Stimulated activated CD4-positive, alpha-beta T cell treated with anti-CD3 and anti-CD28 coated beads, Interleukin-4, amount 100 ng/mL, for 24 hours (primary cell): Measurements from ENCODE around the gene CDKN2D.
"Not testable (repeated sequence)": the region's sequence is repeated elsewhere in the genome, so short reads cannot be mapped to it uniquely, and the experiment has no call there.

Source experiments
- DNase-seq: peaks from one replicate; pipeline ENCODE4 v3.0.0-alpha.2; 2020

CDKN2D gene

DNA sequence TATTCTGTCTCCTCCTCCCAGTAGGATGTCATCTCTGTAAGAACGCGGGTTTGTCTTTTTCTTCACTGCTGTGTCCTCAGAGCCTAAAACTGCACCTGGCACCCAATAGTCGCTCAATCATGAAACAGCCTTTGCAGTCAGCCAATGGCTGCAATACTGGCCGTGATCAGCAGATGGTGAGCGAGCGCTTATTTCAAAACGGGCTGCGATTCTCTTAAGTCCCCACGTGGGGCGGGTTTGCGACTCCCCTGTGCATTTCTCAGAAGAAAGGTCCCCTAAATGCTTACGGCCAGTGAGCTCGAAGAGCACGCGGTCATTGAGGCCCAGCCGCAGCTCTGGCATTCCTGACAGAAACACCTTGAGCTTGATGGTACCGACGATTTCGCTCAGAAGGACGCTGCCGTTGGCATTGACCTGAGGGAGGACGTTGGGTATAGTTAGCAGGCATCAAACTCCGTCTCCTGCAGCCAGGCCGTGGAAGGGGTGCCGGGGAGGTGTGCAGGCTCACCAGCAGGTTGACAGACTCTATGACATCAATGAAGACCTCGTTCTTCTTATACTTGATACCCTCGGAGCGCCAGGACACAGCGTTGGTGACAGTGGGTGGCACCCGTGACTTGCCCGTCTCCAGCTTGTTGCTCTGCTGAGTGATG lies 12.3 kb upstream of the CDKN2D start:
- peak; percentile 92 for DNase-seq

DNA sequence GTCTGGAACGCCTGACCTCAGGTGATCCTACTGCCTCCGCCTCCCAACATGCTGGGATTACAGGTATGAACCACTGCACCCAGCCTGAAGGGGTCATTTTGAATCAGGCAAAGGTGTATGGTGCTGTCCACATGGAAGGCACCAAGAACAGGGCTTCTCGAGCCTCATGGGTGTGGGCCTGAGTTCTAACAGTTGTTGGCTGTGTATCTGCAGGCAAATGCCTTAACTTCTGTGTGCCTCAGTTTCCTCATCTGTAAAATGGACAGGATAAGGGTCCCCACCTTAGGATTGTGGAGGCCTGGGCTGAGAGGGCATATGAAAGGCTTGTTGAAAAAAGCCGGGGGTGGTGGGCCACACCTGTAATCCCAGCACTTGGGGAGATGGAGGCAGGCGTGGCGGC lies 9.2 kb upstream of the CDKN2D start:
- no peak for DNase-seq

DNA sequence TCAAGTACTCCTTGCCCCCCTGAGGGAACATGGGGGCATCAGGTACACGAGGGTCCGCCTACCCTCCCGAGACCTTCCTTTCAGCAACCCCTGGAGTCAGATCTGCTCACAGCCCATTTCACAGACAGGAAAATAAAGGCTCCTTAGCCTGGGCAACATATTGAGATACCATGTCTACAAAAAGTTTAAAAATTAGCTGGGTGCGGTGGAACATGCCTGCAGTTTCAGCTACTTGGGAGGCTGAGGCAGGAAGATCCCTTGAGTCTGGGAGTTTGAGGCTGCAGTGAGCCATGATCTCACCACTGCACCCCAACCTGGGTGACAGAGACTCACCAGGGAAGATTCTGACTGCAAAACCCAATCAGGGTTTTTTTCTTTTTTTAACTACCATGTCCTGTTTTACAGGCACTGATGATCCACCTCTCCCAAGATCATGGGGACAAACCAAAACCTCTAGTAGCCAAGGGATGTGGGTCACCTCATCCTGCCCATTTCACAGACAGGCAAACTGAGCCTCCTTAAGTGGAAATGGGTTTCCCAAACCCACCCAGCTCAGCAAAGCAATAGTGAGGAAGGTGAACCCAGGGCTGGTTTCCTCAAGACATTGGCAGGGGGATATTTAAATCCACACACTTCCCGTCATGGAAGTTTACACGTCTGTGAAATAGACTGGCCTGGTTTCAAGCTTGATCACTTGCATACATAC lies 6.4 kb upstream of the CDKN2D start:
- no peak for DNase-seq

DNA sequence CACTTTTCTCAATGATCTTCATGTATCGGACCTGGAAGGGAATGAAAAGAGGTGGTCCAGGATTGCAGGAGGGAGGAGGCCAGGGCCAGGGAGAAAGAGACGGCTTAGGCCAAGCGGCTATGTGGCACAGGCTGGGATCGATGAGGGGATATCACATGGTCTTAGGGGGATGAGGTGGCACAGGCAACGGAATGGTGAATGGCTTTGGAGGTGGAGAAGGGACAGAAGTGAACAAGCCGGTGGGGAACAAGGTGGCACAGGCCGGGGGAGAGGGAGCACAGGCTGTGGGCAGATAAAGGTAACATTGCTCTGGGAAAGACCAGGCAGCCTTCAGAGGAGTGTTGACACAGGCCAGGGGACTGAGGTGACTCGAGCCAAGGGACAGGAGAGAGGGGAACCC lies 5.7 kb upstream of the CDKN2D start:
- DNase-seq: no peak

DNA sequence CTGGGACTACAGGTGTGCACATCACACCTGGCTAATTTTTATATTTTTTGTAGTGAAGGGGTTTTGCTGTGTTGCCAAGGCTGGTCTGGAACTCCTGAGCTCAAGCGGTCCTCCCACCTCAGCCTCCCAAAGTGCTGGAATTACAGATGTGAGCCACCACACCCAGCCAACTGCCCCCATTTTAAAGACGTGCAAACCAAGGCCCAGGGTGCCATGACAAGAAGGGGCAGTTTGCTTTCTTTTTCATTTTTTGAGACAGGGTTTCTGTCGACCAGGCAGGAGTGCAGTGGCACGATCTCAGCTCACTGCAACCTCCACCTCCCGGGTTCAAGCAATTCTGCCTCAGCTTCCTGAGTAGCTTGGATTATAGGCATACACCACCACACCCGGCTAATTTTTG lies 5.0 kb upstream of the CDKN2D start:
- not testable (repeated sequence) for DNase-seq

DNA sequence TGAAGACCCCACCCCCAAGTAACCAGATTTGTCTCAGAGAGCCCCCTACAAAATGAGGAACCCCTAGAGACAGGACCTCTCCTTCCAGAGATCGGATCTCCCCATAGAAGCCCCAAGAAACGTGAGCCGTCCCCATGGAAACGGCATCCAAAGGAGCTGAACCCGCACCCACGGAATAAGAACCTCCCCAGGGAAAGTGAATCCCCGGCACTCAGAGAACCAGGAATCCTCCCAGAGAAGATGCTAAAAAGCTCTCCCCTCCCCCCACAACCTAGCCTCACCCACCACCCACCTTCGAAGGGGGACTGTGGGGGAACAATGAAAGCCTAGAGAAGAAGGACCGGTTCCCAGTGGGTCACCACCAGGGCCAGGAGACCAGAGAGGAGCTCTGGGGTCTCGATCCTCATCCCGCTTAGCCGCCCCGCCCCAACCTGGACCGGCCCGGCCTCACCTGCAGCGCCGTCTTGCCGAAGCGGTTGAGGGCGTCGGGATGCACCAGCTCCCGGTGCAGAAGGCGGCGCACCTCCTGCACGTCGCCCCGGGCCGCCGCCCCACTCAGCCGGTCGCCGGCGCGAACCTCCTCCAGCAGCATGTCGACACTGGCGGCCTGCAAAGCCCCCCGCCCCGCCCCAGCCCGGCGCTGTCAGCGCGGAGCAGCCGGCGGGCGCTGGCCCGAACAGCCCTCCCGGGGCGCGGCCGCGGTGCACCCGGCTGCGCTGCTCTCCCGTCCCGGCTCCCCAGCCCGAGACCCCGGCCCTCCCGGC lies 535 bp downstream of the CDKN2D start:
- DNase-seq: peak; percentile 45

DNA sequence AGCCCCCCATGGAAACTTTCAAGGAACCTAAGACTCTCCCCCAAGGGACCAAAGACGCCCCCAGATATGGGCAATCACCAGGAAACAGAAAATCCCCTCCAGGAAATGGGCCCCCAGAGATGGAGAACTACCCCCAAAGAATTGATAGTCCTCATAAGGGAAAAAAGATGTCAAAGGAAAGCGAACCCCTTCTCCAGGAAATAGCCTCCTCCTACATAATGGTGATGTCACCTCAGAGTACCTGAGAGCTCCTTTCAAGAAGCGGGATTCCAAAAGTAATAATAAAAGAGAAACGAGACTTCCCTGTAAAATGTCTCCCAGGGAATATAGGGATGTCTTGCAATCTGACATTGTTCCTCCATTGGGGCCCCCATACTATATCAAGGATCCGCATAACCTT lies 1.1 kb downstream of the CDKN2D start:
- DNase-seq: no peak

DNA sequence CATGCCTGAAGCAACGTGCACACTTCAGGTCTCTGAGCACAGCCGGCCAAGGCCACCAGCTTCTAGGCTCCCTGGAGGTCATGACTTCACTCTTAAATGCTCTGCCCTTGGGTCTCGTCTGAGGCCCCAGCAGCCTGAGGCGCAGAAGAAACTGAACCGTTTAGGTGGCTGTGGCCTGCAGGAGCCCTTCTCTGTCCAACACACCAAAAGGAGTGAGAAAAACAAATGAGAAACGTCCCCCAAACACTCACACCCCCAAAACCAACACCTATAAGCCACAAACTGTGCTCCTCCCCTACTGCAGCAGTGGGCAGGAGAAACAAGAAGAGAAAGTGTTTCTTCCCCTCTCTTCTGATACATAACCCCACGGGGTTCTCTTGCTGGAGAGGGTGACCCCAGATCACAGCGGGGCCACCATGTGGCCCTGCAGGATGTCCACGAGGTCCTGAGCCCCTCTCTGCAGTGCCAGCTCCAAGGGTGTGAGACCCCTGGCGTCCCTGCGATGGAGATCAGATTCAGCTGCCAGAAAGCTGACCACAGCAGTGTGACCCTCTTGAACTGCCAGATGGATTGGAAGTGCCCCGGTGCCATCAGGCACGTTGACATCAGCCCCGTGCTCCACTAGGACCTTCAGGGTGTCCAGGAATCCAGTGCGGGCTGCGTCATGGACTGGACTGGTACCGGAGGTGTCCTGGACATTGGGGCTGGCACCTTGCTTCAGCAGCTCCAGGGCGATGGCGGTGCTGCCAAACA lies 1.9 kb downstream of the CDKN2D start:
- DNase-seq: peak; percentile 50

DNA sequence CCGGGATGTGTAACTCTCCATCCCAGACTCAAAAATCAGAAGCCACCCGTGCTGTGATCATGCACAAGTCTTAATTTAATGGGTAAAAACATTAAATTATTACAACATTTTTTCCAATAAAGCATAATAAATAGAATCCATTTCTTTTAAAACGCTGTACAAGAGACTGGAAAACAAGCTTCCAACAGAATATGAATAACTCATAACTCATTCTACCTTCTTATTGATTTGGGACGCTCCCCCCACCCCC lies 2.4 kb downstream of the CDKN2D start:
- DNase-seq: no peak

DNA sequence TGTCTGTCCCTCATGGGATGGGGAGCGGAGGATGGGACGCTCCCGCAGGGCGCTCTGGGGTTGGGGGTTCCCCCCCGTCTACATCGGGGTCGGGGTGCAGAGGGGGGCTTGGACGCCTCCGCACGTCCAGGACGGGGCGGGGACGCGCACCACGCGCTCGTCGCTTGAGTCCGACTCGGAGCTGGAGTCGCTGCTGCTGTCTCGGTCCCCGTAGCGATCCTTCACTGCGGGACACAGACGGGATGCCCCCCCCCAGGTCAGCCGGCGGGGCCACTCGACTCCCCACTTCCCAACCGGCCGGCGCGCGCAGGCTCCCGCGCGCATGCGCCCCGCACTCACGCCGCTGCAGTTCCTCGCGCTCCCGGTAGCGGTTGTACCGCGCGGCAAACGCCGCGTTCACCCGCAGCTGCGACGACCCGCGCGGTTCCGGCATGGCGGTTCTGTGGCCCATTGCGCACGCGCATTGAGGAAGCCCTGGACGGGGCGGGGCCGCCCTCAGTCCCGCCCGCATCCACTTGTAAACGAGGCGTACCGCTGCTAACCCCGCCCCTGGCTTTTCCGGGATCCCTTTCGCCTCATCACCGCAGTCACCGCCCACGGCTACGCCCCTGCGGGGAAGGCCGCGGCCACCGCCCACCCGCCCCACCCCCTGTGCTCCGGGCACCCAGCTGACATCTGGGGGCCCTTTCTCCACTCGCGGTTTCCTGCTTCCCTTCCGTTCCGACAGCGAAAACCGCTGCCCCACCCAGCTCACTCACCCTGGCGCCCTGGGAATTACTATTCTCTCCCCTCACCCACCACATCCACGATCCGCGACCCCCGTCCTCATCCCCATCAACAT lies 3.0 kb downstream of the CDKN2D start, which contains the start of gene KRI1:
KRI1 (minus strand) TSS at position 444 of the 841 bp plus-strand sequence; CDS start at position 433, 11 bp downstream.
- DNase-seq: peak; percentile 97

DNA sequence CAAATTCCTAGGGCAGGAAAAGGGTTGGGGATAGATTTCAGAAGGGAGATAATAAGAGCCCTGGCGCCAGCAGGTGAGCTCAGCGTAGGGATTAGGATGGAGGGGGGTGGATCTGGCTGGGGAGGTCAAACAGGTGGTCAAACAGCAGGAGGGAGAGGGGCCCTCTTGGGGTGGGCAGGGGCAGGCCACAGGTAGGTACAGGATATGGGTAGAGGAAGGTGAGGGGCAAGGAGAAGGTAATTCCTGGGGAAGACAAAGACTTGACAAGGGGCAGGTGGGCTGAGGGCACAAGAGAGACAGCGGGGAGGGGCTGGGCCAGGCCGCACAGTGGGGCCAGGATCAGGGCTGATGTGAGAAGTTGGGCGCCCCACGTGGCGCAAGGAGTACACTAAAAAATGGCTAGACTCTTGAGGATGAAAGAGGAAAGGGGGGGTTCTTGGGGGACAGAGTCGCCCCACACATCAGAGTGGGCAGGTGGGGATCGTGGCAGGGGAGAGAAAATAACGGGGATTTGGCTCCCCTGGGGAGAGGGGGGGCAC lies 3.7 kb downstream of the CDKN2D start:
- DNase-seq: peak; percentile 63

DNA sequence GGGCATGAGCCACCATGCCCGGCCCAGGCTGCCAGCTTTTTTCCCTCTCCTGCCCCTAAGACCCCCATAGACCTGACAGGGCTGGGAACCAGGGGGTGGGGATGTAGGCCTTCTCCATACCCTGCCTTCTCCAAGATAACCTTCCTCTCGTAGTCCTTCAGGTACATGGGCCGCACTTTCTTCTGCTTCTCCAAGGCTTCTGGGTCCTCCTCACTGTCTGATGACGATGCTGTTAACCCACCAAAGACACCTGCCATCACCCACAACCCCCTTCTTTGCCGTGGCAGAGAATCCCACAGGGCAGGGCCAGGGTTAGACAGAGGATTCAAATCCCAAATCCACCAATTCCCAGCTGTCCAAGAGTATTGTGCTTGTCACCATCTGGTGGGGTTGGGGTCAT lies 6.2 kb downstream of the CDKN2D start:
- DNase-seq: no peak

DNA sequence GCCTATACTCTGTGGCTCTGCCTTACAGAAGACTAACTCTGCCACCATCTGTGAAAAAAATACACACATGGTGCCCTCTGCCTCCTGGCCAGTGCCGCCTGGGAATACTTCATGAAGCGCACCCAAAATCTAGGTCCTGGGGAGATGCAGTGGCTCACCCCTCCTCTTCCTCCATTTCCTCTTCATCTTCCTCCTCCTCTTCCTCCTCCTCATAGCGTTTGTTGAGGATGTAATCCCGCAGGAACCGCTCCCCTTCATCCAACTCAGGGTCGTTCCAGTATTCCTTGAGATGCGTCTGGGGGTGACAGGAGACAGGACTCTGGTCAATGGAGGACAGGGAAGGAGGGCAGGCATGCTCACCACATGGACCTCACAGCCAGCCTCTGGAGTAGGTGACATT lies 8.6 kb downstream of the CDKN2D start:
- DNase-seq: no peak

DNA sequence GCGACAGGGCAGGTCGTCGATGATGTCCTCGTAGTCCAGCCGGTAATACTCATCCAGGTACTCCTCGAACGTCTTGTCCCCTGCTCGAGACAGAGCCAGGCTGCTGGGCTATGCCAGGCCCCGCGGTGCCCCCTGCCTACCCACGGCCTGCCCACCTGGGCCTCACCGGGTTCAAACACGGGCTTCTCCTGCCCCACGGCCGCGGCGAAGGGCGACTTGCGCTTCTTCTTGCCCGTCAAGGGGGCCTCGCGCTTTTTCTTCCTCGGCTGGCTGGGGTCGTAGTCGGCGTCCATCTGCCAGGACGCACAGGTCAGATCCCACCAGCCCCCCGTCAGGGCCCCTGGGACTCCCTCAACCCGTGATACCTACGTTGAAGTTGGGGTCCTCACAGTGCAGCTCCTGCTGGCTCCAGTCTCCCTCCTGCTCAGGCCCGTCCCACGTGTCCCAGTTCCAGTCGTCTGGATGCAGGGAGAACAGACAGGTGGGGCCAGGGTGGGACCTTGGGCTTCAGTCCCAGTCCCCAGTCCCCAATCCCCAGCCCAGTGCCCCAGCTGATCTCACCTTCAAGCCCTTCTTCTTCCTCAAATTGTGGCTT lies 11.1 kb downstream of the CDKN2D start:
- DNase-seq: no peak

DNA sequence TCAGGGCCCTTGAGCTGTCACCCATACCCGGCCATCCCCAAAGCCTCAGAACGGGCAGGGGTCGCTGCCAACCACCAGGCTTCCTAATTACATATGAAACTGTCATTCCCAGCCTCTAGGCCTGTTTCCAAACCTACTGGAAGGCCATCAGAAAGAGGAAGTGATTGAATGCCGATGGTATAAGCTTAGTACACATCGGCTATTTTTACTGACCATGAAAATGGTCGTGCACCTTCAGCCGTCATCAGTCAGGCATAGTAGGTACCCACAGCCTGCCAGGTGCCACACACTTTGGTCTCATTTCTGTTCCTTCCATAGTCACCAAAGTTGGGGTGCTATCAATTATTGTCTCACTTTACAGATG lies 13.2 kb downstream of the CDKN2D start:
- no peak for DNase-seq

DNA sequence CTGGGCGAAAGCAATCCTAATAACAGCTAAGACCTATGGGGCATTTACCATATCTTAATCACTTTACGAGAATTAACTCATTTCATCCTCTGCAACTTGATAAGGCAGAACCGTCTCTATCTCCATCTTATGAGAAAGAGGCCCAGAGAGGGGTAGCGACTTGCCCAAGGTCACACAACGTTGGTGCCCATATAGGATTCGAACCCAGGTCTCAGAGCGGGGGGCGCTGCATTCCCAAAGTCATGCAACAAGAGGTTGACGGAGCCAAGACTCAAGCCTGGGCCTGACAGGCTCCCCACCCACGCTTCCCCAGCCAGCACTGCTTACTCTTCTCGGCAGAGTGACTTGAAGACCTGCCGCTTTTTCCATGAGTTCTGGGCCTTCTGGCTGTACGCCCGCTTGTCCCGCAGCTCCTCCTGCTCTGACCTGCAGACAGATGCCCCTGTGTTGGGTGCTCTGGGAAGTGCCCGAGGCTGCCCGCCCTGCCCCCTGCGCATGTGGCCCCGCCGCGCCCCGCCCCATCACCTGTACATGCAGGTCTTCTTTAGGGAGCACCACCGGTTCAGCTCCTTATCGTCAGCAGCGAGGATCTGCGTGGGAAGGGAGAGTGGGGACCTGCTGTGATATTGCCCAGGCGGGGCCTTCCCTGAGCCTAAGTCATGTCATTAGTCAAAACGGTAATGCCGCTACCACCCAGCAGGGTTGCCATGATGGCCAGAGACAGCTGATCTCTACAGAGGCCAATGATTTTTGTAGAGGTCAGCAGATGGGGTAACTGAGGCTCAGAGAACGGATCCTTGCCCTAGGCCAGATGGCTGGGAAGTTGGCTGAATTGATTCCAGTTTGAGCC lies 13.8 kb downstream of the CDKN2D start:
- DNase-seq: no peak

DNA sequence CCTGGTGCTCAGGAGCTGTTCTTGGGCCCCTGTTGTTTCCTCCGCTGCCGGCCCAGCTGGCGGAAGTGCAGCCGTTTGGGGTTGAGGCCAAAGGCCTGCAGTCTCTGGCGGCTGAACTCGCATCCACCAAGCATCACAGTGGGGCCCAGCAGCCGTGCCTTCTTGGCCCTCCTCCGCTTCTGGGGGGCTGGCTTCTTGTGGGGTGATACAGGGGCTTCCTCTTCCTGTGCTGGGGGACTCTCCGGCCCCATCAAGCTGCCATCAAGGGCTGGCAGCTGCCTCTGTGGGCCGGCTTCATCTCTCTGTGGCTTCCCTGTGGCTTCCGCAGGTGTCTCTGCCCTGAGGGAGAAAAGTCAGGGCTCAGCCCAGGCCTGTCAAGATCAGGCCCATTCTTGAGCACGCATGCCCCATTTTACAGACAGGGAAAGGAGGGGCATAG lies 14.8 kb downstream of the CDKN2D start:
- DNase-seq: peak; percentile 31

DNA sequence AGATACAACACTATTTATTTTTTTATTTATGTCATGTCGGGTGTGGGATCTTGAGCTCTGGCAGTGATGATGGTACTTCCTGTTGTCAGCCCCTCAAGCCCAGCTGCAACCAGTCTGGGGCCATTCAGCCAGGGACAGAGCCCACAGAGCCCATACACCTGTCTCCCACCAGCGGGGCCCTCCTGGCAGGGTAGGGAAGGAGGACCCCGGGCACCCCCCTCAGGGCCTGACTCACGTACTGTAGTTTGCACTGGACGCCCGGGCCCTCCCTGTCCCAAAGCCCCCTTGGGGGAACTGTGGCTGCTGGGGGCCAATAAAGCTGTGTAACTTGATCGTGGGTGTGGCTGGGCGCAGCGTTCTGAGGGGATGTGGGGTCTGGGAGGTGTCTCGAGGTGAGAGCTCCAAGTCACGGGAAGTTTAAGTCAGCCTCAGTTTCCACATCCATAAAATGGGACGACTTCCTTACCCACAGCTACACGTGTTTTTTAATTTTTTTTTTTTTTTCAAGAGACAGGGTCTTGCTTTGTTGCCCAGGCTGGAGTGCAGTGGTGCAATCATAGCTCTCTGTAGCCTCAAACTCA lies 15.6 kb downstream of the CDKN2D start:
- DNase-seq: no peak

DNA sequence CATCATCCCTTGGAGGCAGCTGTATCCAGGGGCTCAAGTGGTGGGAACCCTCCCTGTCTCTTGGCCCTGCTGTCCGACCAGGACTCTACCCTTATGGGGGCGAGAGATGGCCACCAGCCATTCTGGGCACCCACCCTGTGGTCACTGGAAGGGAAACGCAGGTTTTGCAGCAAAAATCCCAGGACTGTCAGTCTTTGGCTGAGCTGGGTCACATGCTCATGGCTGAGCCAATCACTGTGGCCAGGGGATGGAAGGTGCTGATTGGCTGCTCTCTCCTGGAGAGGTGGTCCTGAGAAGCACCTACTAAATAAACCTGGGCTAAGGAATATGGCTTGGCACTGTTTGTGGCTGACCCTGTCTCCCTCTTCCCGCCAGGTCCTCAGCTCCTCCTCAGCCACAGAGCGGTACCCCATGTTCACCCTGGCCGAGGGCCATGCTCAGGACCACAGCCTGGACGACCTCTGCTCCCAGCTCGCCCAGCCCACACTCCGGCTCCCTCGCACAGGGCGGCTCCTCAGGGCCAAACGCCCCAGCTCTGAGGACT lies 16.2 kb downstream of the CDKN2D start:
- peak; percentile 41 for DNase-seq

DNA sequence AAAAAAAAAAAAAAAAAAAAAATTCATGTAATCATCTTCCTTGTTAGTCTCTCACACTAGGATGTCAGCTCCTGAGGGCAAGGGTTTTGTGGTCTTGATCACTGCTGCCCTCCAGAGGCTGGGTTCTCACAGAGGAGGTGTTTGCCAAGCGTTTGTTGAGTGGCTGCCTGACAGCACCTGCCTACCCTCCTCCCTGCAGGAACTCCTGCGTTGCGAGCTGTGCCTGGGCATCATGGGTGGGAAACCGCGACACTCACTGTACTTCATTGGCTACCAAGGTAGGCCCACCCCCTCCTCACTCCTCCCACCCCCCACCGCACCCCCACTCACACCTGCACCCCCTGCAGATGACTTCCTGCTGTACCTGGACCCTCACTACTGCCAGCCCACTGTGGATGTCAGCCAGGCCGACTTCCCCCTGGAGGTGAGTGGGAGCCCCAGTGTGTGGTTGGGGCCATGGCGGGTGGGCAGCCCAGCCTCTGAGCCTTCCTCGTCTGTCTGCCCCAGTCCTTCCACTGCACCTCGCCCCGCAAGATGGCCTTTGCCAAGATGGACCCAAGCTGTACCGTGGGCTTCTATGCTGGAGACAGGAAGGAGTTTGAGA lies 17.0 kb downstream of the CDKN2D start:
- peak; percentile 47 for DNase-seq
